Activated CD8-positive, alpha-beta memory T cell treated with anti-CD3 and anti-CD28 coated beads, Interleukin-2, amount 50 U/mL, for 48 hours (primary cell): ENCODE measurements around the gene GAST.
"Not testable (repeated sequence)": the region's sequence is repeated elsewhere in the genome, so short reads cannot be mapped to it uniquely, and the experiment has no call there.

Source experiments
- DNase-seq: peaks from one replicate; pipeline ENCODE4 v3.0.0-alpha.2; 2020

The GAST gene

DNA sequence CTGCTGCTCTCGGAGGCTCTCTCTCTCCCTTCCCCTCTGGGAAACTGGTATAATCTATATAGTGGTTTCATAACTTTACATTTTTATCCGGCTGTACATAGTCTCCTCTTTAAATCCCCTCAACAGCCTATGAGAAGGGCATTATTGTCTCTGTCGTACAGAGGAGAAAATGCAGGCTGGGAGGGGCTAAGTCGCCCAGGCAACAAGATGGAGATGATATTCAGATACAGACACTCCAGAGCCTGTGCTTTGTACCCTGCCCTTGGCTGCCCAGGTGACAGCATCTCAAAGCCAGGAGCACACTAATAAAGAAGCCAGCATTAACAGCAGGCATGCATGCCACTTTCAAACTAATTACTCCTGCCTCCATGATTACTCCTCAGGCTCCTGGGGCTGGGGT is 28.1 kb upstream of the GAST start:
- DNase-seq, result no peak

DNA sequence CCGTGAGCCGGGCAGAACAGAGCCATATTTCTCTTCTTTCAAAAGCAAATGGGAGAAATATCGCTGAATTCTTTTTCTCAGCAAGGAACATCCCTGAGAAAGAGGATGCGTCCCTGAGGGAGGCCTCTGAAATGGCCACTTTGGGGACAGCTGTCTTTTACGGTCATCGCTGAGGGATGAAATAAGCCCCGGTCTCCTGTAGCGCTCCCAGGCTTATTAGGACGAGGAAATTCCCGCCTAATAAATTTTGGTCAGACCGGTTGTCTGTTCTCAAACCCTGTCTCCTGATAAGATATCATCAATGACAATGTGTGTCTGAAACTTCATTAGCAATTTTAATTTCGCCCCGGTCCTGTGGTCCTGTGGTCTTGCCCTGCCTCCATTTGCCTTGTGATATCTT is 26.4 kb upstream of the GAST start:
- DNase-seq, result not testable (repeated sequence)

DNA sequence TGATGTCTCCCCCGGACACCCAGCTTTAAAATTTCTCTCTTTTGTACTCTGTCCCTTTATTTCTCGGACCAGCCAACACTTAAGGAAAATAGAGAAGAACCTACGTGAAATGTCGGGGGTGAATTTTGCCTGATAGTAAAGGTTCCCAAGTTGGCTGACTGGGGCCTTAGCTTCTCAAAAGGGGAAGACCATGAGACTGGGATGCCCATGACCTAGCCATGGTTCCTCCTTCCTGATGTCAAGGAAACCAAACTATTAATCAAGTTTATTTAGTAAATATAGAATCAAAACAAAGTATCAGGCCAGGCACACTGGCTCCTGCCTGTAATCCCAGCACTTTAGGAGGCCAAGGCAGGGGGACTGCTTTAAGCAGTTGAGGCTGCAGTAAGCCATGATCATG is 25.9 kb upstream of the GAST start:
- no peak for DNase-seq

DNA sequence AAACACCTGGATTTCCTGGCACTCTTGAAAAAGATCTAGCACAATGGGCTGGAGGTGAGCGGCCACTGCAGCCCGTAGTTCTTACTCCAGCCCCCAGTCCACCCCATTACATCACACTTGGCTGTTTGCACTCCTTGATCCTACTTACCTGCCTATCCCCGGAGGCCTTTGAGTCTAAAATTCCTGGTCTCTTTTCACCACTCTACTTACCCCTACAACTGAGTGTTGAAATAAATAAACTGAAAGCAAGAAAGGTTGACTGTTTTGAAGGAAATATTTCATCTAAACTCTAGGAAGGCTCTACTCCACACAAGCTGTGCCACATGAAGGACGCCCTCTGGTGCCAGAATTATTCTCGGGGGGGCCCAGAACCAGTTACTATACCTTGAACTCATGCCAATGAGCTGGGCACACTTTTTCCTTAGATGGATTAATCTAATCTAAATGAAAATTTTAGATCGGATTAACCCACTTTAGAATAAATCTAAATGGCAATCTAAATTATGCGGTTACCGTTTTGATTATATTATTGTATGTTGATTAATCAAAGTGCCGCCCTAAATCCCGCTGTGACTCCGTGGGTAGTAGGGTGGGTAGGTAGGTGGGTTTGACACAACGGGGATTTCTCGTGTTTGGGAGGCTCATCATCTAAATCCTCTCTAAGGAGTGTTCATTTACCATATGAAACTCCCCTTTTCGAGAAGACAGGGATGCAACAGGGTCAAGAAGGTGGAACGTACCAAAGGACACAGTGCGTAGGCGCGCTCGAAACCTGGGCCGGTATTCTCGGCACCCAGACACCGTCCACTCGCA is 24.1 kb upstream of the GAST start:
- DNase-seq, result peak; percentile 67

DNA sequence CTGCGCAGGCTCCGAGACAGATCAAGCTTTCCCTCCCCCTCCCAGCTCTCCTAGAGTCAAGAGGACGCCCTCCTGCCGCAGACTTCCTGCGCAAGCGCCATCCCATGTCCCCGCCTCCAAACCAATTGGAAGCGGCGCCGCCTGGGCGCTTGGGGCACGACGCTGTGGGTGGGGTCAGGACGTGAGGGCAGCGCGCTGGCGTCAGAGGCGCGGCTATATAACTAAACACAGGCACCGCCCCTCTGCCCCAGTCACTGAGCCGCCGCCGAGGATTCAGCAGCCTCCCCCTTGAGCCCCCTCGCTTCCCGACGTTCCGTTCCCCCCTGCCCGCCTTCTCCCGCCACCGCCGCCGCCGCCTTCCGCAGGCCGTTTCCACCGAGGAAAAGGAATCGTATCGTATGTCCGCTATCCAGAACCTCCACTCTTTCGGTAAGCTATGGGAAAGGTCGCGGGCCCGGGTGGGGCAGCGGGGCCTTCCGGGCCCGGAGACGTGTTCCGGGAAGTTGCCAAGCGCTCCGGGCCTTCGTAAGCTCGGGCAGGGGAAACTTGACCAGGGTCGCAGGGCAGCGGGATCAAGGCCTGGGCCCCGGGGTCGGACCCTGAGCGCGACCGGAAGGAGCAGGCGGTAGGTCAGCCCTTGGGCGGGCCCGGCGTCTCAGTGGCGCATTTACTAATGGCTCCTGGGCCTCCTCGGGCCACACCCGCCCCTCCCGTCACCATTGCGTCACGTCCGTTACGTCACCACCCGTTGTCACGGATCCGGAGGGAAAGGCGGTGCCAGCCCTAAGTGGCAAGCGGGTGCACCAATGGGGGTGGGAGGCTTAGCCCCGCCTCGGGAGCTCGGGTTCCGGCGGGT is 23.3 kb upstream of the GAST start, which contains the start of gene EIF1:
TSS of gene EIF1 (plus strand) at position 245 of the 856 bp plus-strand sequence. CDS start at position 399, 154 bp downstream.
- DNase-seq, result peak; percentile 100

DNA sequence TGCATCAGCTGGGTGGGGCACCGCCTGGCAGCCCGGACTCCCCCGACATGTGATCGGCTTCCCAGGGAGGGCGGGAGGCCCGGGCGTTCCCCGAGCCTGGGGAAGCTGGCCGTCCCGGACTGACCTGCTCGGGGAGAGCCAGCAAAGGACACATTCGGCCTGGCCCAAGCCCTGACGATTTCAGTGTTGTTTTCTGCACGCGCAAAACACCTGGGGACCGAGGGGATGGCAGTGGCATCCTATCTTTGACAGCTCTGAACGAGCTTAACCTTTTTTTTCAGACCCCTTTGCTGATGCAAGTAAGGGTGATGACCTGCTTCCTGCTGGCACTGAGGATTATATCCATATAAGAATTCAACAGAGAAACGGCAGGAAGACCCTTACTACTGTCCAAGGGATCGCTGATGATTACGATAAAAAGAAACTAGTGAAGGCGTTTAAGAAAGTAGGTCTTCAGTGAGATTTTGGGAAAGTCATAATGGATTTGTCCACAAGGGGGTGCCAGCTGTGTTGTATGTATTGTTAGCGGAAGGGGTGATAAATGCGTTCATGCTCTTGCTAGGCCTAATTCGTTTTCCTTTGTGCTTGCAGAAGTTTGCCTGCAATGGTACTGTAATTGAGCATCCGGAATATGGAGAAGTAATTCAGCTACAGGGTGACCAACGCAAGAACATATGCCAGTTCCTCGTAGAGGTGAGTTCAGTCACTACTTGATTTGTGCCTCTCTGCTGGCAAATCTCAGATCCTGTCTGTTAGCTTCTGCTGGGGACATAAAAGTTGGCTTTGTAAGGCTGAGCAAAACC is 22.4 kb upstream of the GAST start:
- DNase-seq, result no peak

DNA sequence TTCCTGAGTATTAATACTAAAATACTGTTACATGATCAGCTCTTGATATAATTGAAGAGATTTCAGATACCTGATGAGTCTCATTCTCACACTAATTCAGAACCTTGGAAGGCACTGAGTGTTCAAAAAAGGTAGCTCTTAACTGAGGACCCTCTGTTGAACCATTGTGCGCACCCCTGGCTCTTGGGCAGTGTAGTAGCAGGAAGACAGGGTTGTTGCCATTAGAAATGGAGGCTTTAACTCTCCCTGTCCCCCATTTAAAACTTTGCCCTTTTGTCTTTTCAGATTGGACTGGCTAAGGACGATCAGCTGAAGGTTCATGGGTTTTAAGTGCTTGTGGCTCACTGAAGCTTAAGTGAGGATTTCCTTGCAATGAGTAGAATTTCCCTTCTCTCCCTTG is 21.6 kb upstream of the GAST start:
- DNase-seq, result no peak

DNA sequence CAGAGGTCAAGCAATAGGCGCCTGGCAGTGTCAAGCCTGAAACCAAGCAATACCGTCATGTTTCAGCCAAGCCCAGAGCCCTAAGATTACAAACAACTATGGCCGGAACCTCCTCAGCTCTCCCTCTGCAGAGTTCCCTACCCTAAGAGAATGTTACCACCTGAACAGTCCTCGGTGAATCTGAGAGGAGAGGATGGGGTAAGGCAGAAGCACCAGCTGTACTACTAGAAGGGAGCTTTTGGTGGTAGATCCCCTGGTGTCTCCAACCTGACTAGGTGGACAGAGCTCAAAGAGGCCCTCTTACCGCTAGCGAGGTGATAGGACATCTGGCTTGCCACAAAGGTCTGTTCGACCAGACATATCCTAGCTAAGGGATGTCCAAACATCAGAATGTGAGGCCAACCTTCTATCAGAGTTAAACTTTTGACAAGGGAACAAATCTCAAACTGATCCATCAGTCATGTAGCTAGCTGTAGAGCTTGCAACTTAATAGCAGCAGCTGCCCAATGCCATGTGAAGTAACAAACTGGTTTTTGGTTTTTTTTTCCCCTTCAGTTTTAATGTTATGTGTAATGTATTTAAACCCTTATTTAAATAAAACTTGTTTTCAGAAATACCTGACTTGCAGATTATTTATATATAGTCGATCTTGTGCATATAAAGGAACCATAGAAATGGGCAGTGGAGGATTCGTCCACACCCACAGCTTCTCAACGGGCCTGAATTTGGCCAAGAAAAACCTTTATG is 20.9 kb upstream of the GAST start:
- no peak for DNase-seq

DNA sequence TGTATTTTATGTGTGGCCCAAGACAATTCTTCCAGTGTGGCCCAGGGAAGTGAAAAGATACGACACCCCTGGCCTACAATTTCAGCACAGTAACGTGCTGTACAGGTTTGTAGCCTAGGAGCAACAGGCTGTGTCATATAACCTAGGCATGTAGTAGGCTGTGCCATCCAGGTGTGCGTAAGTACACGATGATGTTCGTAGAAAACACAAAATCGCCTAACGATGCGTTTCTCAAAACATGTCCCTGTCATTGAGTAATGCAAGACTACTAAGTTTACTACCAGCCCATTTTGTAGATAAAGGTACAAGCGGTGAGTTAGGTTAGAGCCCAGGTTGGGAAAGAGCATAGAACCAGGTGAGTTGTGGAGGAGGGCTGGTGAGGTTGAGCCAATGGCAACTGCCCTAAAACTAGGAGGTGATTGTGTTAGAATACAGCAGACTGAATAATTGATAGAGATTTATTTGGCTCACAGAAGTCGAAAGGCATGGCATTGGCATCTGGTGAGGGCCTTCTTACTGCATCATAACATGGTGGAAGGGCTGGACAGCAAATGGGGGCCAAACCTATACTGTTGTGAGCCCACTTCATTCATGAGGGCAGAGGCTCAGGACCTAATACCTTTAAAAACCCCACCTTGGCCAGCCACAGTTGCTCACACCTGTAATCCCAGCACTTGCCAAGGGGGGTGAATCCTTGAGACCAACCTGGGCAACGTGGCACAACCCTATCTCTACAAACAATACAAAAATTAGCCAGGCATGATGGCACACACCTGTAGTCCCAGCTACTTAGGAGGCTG is 19.2 kb upstream of the GAST start:
- DNase-seq, result peak; percentile 70

DNA sequence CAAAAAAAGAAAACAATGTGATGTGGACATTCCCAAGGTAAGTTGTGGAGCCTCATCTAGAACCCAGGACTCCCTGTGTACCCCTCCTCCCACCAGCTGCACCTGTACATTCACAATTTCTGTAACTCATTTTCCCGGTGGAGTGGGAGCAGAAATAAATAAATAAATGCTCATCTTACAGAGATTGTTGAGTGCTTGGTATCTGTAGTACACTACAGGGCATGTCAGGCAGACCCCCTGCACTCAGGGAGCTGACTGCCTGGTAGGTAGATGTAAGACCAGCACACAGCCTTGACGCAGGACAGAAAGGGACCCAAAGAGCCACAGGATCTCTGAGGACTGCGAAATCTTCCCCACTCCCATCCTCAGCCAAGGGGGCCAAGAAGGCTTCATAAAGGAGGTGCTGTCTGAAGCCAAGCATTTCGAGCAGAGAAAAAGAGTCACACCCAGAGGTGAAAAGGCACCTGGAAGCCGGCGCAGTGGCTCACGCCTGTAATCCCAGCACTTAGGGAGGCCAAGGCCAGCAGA is 16.9 kb upstream of the GAST start:
- no peak for DNase-seq

DNA sequence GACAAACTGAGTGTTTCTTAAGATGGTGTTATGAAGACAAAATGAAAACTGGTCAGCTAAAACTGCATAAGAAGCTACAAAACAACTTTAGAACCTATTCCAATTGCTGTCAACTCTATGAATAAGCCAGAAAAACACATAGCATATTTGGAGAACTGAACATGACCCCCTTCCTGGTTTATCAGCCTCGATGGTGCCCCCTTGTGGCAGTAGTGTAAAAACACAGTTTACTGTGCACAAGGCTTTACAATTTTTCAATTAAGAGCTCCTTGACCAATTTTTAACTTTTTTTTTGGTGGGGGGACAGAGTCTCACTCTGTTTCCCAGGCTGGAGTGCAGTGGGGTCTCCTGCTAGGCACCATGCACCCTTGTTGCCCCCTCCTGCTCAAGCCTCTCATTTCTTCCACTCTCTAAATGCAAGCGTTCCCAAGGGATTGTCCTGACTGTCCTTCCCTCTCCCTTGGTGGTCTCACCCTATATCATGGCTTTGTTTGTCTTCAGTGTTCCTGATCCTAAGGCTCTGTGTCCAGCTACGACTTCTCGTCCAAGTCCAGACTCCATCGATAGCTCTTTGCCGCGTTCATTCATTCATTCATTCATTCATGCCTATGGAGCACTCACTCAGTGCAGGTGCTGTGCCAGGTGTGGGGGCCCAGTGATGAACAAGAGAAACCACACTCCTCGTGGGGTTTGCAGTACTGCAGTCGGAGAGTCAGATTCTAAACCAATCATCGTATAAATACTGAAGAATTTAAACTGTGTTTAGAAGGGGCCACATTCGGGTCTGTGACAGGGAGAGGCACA is 16.0 kb upstream of the GAST start:
- peak; percentile 87 for DNase-seq

DNA sequence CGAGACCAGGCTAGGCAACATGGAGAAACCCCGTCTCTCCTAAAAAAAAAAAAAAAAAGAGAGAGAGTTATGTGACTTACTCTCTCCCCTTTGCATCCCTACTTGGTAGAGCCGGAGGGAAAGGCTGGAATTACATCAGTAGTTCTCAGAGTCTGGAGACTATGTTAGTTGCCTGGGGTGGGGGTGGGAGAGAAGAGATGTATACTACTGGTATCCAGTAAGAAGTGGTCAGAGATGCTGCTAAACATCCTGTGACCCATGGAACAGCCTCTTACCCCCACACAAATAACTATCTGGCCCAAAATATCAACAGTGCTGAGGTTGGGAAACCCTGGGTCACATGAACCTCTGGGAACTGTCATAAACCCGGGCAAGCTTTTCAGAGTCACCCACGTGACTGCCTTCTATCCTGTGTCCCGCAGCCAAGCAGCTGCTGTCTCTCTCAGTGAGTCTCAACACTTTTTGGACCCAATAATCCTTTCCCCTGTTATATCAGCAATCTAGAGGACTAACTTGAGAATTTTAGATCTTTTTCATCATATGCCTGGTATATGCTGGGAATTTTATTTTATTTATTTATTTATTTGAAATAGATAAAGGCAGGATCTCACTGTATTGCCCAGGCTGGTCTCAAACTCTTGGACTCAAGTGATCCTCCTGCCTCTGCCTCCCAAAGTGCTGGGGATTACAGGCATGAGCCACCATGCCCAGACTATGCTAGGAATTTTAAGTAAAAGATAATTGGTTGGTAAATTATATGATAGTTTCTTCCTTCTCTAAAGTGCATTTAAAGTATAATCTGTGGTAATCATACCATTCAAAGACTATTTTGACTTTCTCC is 14.8 kb upstream of the GAST start:
- DNase-seq, result no peak

DNA sequence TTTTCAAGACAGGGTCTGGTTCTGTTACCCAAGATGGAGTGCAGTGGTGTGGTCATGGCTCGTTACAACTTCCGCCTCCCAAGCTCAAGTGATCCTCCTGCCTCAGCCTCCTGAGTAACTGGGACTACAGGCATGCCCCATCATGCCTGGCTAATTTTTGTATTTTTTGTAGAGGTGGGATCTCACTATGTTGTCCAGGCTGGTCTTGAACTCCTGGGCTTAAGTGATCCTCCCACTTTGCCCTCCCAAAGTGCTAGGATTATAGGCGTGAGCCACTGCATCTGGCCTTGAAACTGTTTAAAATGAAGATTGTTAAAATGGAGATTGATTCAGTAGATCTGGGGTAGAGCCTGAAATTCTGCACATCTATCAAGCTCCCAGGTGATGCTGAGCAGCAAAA is 11.3 kb upstream of the GAST start:
- DNase-seq, result not testable (repeated sequence)

DNA sequence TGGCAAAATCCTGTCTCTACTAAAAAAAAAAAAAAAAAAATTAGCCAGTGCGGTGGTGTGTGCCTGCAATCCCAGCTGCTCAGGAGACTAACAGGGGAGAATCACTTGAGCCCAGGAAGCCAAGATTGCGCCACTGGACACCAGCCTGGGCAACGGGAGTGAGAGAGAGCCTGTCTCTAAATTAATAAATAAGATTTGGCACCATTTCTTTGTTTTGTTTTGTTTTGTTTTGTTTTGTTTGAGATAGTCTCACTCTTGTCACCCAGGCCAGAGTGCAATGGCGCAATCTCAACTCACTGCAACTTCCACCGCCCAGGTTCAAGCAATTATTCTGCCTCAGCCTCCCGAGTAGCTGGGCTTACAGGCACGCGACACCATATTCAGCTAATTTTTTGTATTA is 9.4 kb upstream of the GAST start:
- no peak for DNase-seq

DNA sequence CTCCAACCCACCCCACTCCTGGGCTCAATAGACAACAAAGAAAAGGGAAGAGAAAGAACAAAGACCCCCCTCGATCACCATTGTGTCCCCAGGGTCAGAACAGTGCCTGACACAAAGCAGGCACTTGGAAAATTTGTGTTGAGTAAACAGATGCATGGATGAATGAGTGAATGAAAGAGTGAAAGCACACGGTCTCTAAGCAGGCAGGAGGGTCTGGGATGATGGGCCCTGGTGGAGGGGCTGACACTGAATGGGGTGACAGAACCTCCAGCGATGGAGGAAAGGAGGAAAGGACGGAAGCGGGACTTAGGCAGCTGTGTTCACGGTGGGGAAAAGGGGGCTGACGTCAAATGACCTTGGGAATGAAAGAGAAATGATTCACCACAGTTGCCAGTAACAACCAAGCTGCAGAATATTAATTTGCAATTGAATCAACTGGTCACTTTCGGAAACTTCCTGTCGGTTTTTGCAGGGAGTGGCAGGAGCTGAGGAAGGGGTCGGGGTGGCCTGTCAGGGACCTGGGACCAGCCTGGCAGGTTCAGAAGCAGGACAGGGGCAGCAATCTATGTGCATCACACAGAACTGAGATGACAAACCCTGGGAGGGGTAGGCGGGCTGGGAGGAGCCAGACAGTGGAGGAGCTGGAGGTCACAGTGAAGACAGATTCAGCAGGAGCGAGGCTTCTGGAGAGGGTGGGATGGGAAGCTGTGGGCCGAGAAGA is 6.7 kb upstream of the GAST start:
- no peak for DNase-seq

DNA sequence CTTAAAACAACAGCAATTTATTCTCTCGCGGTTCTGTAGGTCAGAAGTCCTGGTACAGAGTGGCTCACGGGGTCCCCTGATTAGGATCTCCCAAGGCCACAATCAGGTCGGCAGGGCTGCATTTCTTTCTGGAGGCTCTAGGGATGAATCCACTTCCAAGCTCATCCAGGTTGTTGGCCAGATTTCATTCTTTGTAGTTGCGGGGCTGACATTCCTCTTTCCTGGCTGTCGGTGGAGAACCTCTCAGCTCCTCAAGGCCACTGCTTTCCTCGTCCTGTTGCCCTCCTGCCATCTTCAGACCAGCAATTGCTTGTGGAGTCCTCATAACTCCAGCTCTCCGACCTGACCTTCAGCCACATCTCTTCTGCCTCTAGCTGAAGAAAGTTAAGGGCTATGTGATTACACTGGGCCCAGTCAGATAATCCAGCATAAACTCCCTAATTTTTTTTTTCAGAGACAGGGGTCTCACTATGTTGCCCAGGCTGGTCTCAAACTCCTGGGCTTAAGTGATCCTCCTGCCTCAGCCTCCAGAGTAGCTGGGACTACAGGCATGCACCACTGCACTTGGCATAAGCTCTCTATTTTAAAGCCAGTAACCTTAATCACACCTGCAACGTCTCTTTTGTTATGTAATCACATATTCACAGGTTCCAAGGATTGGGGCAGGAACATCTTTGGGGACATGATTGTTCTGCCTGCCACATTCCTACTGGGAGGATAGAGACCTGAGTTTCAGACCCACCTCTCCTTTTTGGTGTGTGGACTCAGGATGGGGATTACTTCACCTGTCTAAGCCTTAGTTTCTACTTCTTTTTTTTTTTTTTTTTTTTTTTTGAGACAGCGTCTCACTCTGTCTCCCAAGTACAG is 4.1 kb upstream of the GAST start:
- no peak for DNase-seq

DNA sequence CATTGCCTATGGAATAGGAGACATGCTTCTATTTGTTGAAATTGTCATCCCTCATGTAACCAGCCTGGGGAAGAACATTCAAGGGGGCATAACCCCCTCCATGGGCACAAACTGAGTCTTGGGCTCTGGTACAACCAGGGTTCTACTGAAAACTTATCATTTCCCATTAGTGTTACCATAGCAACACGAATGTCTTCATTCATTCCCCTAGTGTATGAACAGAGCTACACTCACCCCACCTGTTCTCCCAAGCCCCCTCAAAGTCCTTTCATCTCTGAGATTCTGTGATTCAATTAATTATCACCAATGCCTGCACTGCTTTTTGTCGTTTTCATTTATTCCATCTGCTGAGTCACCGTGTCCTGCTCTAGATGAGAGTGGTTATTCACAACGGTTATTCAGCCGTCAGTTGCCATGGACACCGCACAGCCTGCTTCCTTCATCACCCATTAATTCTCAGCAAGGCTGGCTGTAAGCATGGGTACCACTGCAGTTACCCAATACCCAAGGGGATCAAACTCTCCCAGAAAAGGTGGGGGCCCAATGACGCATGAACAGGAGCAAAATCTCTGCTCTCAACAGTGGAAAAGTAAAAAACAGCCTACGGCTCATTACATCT is 1.6 kb upstream of the GAST start:
- no peak for DNase-seq
